AG10803 (cell line): ENCODE data around the gene ISM2.

Experiments
- DNase-seq: peaks from one replicate; pipeline ENCODE4 v3.0.0; 2010; ENCODE audit warnings: low read depth
- H3K4me3 ChIP-seq: 2 replicates; pipeline ENCODE4 v1.5.1; 2011; ENCODE audit warnings: mild to moderate bottlenecking, low read length, control low read depth
- TF ChIP-seq, protein P1 (sequence below): conservative IDR thresholded peaks from 2 replicates; pipeline ENCODE4 v1.5.1; 2011; ENCODE audit warnings: mild to moderate bottlenecking, low read length, control low read depth, inconsistent platforms

The ISM2 gene

DNA sequence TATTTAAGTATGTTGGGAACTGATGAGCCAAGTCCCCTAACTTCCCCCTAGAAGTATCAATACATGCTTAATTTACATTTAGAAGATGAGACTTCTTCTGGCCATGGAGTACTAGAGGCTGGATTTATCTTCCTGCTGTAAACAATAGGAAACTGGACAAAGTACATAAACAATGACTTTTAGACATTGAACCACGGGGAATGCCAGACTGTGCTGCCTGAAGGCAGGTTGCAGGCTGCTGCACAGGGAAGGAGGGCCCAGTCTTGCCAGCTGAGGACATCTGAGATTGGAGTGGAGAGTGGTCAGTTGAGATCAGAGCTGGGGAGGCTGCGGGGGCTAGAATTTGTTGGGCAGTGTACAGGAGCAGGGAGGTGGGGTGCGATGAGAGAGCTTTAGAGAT, 24.5 kb upstream of the ISM2 start:
- no peak for DNase-seq
- TF ChIP-seq, protein P1, sequence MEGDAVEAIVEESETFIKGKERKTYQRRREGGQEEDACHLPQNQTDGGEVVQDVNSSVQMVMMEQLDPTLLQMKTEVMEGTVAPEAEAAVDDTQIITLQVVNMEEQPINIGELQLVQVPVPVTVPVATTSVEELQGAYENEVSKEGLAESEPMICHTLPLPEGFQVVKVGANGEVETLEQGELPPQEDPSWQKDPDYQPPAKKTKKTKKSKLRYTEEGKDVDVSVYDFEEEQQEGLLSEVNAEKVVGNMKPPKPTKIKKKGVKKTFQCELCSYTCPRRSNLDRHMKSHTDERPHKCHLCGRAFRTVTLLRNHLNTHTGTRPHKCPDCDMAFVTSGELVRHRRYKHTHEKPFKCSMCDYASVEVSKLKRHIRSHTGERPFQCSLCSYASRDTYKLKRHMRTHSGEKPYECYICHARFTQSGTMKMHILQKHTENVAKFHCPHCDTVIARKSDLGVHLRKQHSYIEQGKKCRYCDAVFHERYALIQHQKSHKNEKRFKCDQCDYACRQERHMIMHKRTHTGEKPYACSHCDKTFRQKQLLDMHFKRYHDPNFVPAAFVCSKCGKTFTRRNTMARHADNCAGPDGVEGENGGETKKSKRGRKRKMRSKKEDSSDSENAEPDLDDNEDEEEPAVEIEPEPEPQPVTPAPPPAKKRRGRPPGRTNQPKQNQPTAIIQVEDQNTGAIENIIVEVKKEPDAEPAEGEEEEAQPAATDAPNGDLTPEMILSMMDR = no peak
- no peak overlapping the region for H3K4me3 ChIP-seq

- no peak for DNase-seq
- TF ChIP-seq, protein P1 = no peak
- H3K4me3 ChIP-seq = no peak overlapping the region
Observed at GRCh38 chr14:77520555-77520954, 21.9 kb upstream of the ISM2 start.

DNA sequence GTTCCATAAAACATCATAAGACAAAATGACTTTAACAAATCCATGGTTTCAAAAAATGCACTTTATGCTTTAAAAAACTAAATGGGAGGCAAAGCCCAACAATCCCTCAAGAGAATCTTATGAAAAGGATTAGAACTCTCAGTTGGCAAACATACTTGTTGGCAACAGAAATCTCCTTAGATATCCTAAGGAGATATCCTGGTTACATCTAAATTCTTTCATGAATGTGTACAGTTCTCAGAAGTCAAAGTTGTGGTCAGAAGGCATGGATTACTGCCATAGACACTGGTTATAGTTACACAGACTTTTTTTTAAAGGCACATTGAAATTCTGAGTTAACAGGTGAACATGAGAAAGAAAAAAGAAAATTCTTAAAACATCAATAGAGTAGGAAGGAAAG, 17.5 kb upstream of the ISM2 start:
- TF ChIP-seq, protein P1 = no peak
- no peak overlapping the region for H3K4me3 ChIP-seq
- DNase-seq = no peak

DNA sequence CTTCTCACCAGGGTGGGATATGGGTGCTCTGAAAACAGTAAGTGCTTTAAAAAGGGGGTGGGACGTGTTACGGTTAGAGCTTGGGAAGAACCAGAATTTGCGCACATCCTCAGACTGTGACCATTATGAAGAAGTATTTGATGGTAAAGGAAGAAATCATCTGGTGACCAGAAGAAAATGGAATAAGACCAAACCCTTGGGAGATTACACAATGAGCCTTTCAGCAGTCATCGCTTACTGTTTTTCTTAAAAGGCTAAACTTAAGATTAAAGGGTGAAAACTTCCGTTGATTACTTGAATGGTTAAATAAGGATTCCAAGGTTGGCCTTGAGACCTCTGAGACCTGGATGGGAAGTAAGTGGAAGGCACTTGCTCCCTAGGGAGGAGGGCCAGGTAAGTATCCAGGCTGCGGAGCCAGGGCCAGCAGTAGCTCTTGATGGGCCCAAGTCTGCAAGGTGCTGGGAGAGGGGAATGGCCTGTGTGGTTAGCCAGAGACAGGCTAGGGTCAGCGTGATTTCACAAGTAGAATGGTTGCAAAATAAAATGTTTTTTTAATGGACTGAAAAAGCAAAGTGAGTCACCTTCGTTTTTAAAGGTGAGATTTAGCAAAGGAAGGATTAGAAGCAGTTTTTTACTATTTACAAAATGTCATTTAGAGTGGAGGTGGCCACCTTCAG, 13.0 kb upstream of the ISM2 start:
- no peak overlapping the region for H3K4me3 ChIP-seq
- TF ChIP-seq, protein P1 = no peak
- DNase-seq = no peak

- TF ChIP-seq, protein P1 = no peak
- no peak overlapping the region for H3K4me3 ChIP-seq
- no peak for DNase-seq
Observed at GRCh38 chr14:77509366-77509765, 10.8 kb upstream of the ISM2 start.

DNA sequence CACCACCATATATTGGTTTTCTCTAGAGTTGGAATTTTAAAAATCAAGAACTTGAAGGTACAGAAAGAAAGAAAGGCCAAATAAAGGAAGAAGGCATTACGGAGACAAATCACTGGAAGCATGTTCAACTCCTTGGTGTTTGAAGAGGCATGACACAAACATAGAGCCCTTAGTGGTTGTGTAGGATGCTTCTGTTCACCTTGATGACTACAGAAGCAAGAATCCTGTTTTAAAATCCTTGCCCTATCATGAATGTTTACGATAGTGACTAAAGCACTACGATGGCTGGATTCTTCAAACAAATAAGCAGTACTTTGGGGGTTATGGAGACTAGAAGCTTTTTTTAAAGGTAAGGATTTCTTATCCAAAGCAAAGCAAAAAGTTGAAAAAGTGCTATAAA, 10.3 kb upstream of the ISM2 start:
- no peak overlapping the region for H3K4me3 ChIP-seq
- TF ChIP-seq, protein P1 = no peak
- no peak for DNase-seq

DNA sequence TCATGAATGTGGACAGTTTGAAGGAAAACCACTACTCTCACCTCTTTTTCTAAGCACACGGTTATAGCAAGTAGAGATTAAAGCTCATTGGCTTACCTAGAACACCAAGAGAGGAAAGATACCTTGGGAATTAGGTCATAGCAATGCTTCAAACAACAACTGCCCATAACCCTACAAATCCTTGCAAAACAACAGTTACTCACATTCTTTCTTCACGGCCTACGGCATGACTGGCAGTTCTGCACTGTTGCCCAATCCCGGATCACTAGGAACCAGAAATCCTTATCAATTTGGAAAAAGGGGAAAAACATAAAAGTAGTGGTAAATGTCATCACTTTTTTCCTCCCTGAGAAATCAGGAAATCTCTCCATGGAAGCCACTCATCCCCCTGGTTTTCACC, 9.6 kb upstream of the ISM2 start:
- peak; percentile 49 for DNase-seq
- TF ChIP-seq, protein P1 = no peak

More for the DNA sequence above, 9.6 kb upstream of the ISM2 start:
- H3K4me3 ChIP-seq = no peak overlapping the region
